Prostate gland (tissue), 2 donors: ENCODE data around the gene ACOXL. TPM values are rescaled to one million over a fixed set of nuclear protein-coding genes. Genes with fewer than 3 reads are reported as not detected.

Source experiments
- DNase-seq: peaks from one replicate; pipeline ENCODE4 v3.0.0-alpha.2; 2019; ENCODE audit warnings: low spot score
- H3K27ac ChIP-seq, 2 donors: fragments of 200-600 bp; sonication (generic); 2 replicates each; pipeline ENCODE4 v1.5.1; 2017 to 2019
- H3K27me3 ChIP-seq: fragments of 200-600 bp; sonication (generic); replicated peaks from 2 replicates; pipeline ENCODE4 v1.5.1; 2019; ENCODE audit not compliant: insufficient read depth
- H3K36me3 ChIP-seq, 2 donors: fragments of 200-600 bp; sonication (generic); 1 replicate in 1 of 2; 2 replicates in 1 of 2; pipeline versions ENCODE4 v1.5.1 to v1.8.1; 2017 to 2019
- H3K4me1 ChIP-seq: fragments of 200-600 bp; sonication (generic); replicated peaks from 2 replicates; pipeline ENCODE4 v1.5.1; 2019
- H3K4me3 ChIP-seq, 2 donors: fragments of 200-600 bp; sonication (generic); 2 replicates each; pipeline ENCODE4 v1.5.1; 2017 to 2019
- H3K9me3 ChIP-seq: fragments of 200-600 bp; sonication (generic); 2 replicates; pipeline ENCODE4 v1.5.1; 2017
- CTCF ChIP-seq, 4 experiments: fragments of 200-600 bp in 2 of 4; fragments of 450-650 bp in 2 of 4; sonication (generic) in 2 of 4; IDR thresholded peaks; 1 replicate in 3 of 4; 2 replicates in 1 of 4; pipeline ENCODE4 v1.5.1; 2016 to 2019; ENCODE audit warnings: antibody characterized with exemption in 4 of 4, mild to moderate bottlenecking in 2 of 4, moderate library complexity in 2 of 4
- POLR2A ChIP-seq: fragments of 450-650 bp; IDR thresholded peaks from one replicate; pipeline ENCODE4 v1.6.1; 2016; ENCODE audit warnings: antibody characterized with exemption, mild to moderate bottlenecking
- POLR2AphosphoS5 ChIP-seq: sonication (generic); formaldehyde crosslinking; IDR thresholded peaks from one replicate; pipeline ENCODE4 v1.6.1; 2017; ENCODE audit warnings: antibody characterized with exemption
- WGBS: methylation state at CpG from one replicate; pipeline ENCODE4 v1.1.5; 2018; 5-methylcytosine and 5-hydroxymethylcytosine counted together
- intact Hi-C: fragments of 100-400 bp; cut with DNase I; formaldehyde crosslinking; loops from one replicate; pipeline ENCODE4 v1.14.2; 2022
- total RNA-seq, 2 donors: library from RNA; depleted of rRNA; stranded (reverse); fragments of >200 nt; gene quantifications; one replicate each; pipeline ENCODE4 v1.1.0, GENCODE V29; 2016

ACOXL gene
- total RNA-seq, 2 donors from 2014 or later, result 8.0 to 8.3 TPM

DNA sequence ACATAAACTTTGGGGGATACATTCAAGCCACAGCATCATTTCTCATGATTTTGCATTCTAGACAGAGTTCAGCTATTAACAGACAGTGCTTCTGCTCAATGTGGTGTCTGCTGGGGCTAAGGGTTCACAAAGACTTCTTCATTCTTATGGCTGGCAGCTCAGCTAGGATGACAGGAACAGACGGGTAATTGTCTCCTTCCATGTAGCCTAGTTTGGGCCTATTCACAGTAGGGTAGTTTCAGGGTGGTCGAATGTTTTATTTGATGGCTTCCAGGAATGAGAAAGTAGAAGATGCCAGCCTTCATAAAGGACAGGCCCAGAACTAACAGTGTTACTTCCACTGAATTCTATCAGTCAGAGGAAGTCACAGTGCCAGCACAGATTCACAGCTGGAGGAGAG is 362.3 kb downstream of the ACOXL start:
- Histone ChIP-seq H3K4me1 (no peaks in the 10 kb centered on the region), H3K36me3 (no peaks in the 10 kb centered on the region), H3K4me3 (no peak overlapping the region), H3K27me3 (no peaks in the 10 kb centered on the region), H3K9me3 (no peaks in the 10 kb centered on the region), H3K27ac (no peak overlapping the region)
- no peak for DNase-seq
- WGBS, result 88% methylated on average over 2 of the region's 2 CpGs
- TF ChIP-seq POLR2AphosphoS5 (no peak), CTCF (IDR thresholded peaks at IDR 0.05) (no peak), POLR2A (no peak)
- intact Hi-C loops, result no loop called here

DNA sequence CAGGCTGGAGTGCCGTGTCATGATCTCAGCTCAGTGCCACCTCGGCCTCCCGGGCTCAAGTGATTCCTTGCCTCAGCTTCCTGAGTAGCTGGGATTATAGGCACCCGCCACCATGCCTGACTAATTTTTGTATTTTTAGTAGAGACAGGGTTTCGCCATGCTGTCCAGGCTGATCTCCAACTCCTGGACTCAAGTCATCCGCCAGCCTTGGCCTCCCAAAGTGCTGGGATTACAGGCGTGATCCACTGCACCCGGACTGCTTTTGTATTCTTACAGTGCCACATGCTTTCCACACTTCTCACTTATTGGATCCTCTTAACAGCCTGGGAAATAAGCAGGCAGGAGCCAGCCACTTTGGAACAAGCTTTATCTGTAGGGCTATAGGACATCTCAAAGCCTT is 363.1 kb downstream of the ACOXL start:
- no peaks in the 10 kb centered on the region for H3K4me1 ChIP-seq
- no peaks in the 10 kb centered on the region for H3K36me3 ChIP-seq
- no peaks in the 10 kb centered on the region for H3K27me3 ChIP-seq
- 93% methylated on average over 8 of the region's 8 CpGs for WGBS
- intact Hi-C loops, result no loop called here
- TF ChIP-seq POLR2A (no peak), POLR2AphosphoS5 (no peak), CTCF (IDR thresholded peaks at IDR 0.05) (no peak)
- no peak for DNase-seq
- no peak overlapping the region for H3K27ac ChIP-seq
- no peak overlapping the region for H3K4me3 ChIP-seq
- H3K9me3 ChIP-seq, result no peaks in the 10 kb centered on the region

- 65% methylated on average over 3 of the region's 3 CpGs for WGBS
- intact Hi-C loops, result no loop called here
Measured at GRCh38 chr2:111099402-111099801, 367.0 kb downstream of the ACOXL start.

GRCh38 chr2:111100087-111100764 is 367.9 kb downstream of the ACOXL start:
- no peaks in the 10 kb centered on the region for H3K9me3 ChIP-seq
- H3K36me3 ChIP-seq, result no peaks in the 10 kb centered on the region
- 91% methylated on average over 5 of the region's 5 CpGs for WGBS
- DNase-seq, result no peak
- TF ChIP-seq POLR2AphosphoS5 (no peak), CTCF (IDR thresholded peaks at IDR 0.05) (no peak), POLR2A (no peak)
- no peak overlapping the region for H3K4me3 ChIP-seq
- no peaks in the 10 kb centered on the region for H3K27me3 ChIP-seq
- intact Hi-C loops, result no loop called here
- no peak overlapping the region for H3K27ac ChIP-seq
- H3K4me1 ChIP-seq, result no peaks in the 10 kb centered on the region

More at GRCh38 chr2:111099402-111099801, 367.0 kb downstream of the ACOXL start:
- no peak for DNase-seq
- Histone ChIP-seq H3K4me1 (no peaks in the 10 kb centered on the region), H3K27ac (no peak overlapping the region), H3K27me3 (no peaks in the 10 kb centered on the region), H3K36me3 (no peaks in the 10 kb centered on the region), H3K9me3 (no peaks in the 10 kb centered on the region), H3K4me3 (no peak overlapping the region)
- no peak for TF ChIP-seq POLR2A
- no peak for TF ChIP-seq POLR2AphosphoS5

GRCh38 chr2:111100765-111101162 is 368.4 kb downstream of the ACOXL start:
- Histone ChIP-seq H3K4me1 (no peaks in the 10 kb centered on the region), H3K27ac (no peak overlapping the region), H3K4me3 (no peak overlapping the region), H3K36me3 (no peaks in the 10 kb centered on the region), H3K9me3 (no peaks in the 10 kb centered on the region), H3K27me3 (no peaks in the 10 kb centered on the region)
- 90% methylated on average over 5 of the region's 5 CpGs for WGBS
- DNase-seq, result no peak
- TF ChIP-seq POLR2AphosphoS5 (no peak), CTCF (IDR thresholded peaks at IDR 0.05) (no peak), POLR2A (no peak)
- intact Hi-C loops, result no loop called here
